ENCODE data around the gene BCR. TPM values are rescaled to one million over a fixed set of nuclear protein-coding genes. Genes with fewer than 3 reads are reported as not detected.

The BCR gene
- total RNA-seq, 4 donors from 2014 or later, result 36.9 to 514 (median 91.0) TPM

- TF ChIP-seq CTCF (IDR thresholded peaks at IDR 0.05), result no peak
- no peak for TF ChIP-seq EP300 (IDR thresholded peaks at IDR 0.05; ENCODE audit: low read depth)
- no peak for TF ChIP-seq POLR2A (IDR thresholded peaks at IDR 0.05)
- no peak for TF ChIP-seq POLR2AphosphoS5 (IDR thresholded peaks at IDR 0.05)
- intact Hi-C loops (cut with DNase I; ENCODE audit: low total_unique reads), result no loop called here
- Histone ChIP-seq H3K4me3 (no peak overlapping the region), H3K4me1 (peaks cover 3 to 15% (median 6%) of the 10 kb centered on the region in 4 donors), H3K27ac (no peak overlapping the region), H3K27me3 (no peaks in the 10 kb centered on the region), H3K36me3 (no peaks in the 10 kb centered on the region), H3K9me3 (no peaks in the 10 kb centered on the region)
- WGBS, 2 donors (ENCODE audit: low coverage in 1 of 2), result 85% methylated on average over 8 of the region's 8 CpGs; no CpG with 5 or more reads in 1 of the 2 donors
- in situ Hi-C loops (cut with MboI; ENCODE audit: low pct_ligation_motif_present in 1 of 4, low pct_unique_long_range_greater_than_20kb in 1 of 4, low sequenced_read_pairs in 3 of 4), result no loop called here
- peak; percentile 43 for DNase-seq
These were observed 71.3 kb downstream of the BCR start for GRCh38 chr22:23251445-23252093.

GRCh38 chr22:23253475-23254055 lies 73.3 kb downstream of the BCR start:
- H3K36me3 ChIP-seq, result no peaks in the 10 kb centered on the region
- H3K27me3 ChIP-seq, result no peaks in the 10 kb centered on the region
- 95% methylated on average over 19 of the region's 19 CpGs; no CpG with 5 or more reads in 1 of the 2 donors for WGBS, 2 donors (ENCODE audit: low coverage in 1 of 2)
- H3K9me3 ChIP-seq, result no peaks in the 10 kb centered on the region
- no peak overlapping the region for H3K27ac ChIP-seq
- in situ Hi-C loops (cut with MboI; ENCODE audit: low pct_ligation_motif_present in 1 of 4, low pct_unique_long_range_greater_than_20kb in 1 of 4, low sequenced_read_pairs in 3 of 4) (no loop called here), intact Hi-C loops (cut with DNase I; ENCODE audit: low total_unique reads) (no loop called here)
- TF ChIP-seq POLR2AphosphoS5 (IDR thresholded peaks at IDR 0.05) (no peak), CTCF (IDR thresholded peaks at IDR 0.05) (no peak), POLR2A (IDR thresholded peaks at IDR 0.05) (no peak), EP300 (IDR thresholded peaks at IDR 0.05; ENCODE audit: low read depth) (no peak)
- H3K4me1 ChIP-seq, result peaks cover 13 to 20% (median 15%) of the 10 kb centered on the region in 4 donors
- no peak overlapping the region for H3K4me3 ChIP-seq
- DNase-seq, result no peak

GRCh38 chr22:23255506-23256170 lies 75.3 kb downstream of the BCR start:
- Histone ChIP-seq H3K4me1 (peaks cover 13 to 23% (median 15%) of the 10 kb centered on the region in 4 donors), H3K27ac (peak overlapping the region in 1 of 4 donors; percentile 75), H3K9me3 (no peaks in the 10 kb centered on the region), H3K27me3 (no peaks in the 10 kb centered on the region), H3K4me3 (no peak overlapping the region), H3K36me3 (no peaks in the 10 kb centered on the region)
- in situ Hi-C loops (cut with MboI; ENCODE audit: low pct_ligation_motif_present in 1 of 4, low pct_unique_long_range_greater_than_20kb in 1 of 4, low sequenced_read_pairs in 3 of 4), result no loop called here
- no peak for DNase-seq
- intact Hi-C loops (cut with DNase I; ENCODE audit: low total_unique reads), result no loop called here
- TF ChIP-seq EP300 (IDR thresholded peaks at IDR 0.05; ENCODE audit: low read depth), result no peak
- no peak for TF ChIP-seq CTCF (IDR thresholded peaks at IDR 0.05)
- no peak for TF ChIP-seq POLR2AphosphoS5 (IDR thresholded peaks at IDR 0.05)
- TF ChIP-seq POLR2A (IDR thresholded peaks at IDR 0.05), result no peak
- 76% methylated on average over 8 of the region's 8 CpGs; no CpG with 5 or more reads in 1 of the 2 donors for WGBS, 2 donors (ENCODE audit: low coverage in 1 of 2)

- intact Hi-C loops (cut with DNase I; ENCODE audit: low total_unique reads) (no loop called here), in situ Hi-C loops (cut with MboI; ENCODE audit: low pct_ligation_motif_present in 1 of 4, low pct_unique_long_range_greater_than_20kb in 1 of 4, low sequenced_read_pairs in 3 of 4) (no loop called here)
- Histone ChIP-seq H3K4me1 (peaks cover 13 to 23% (median 15%) of the 10 kb centered on the region in 4 donors), H3K9me3 (no peaks in the 10 kb centered on the region), H3K27me3 (no peaks in the 10 kb centered on the region), H3K4me3 (no peak overlapping the region), H3K27ac (peak overlapping the region; percentile 48 to 75 (median 57)), H3K36me3 (peaks cover 0 to 2% (median 0%) of the 10 kb centered on the region in 4 donors)
- DNase-seq, result no peak
- 92% methylated on average over 10 of the region's 10 CpGs; no CpG with 5 or more reads in 1 of the 2 donors for WGBS, 2 donors (ENCODE audit: low coverage in 1 of 2)
- TF ChIP-seq POLR2A (IDR thresholded peaks at IDR 0.05) (no peak), POLR2AphosphoS5 (IDR thresholded peaks at IDR 0.05) (no peak), EP300 (IDR thresholded peaks at IDR 0.05; ENCODE audit: low read depth) (no peak), CTCF (IDR thresholded peaks at IDR 0.05) (no peak)
These were observed 76.0 kb downstream of the BCR start for GRCh38 chr22:23256171-23256932.

Data from transverse colon (tissue), 4 donors.